ENCODE data around the gene POLR2L. TPM values are rescaled to one million over a fixed set of nuclear protein-coding genes. Genes with fewer than 3 reads are reported as not detected.

The POLR2L gene
- total RNA-seq, 1 experiment from 2014 or later: 211 TPM

DNA sequence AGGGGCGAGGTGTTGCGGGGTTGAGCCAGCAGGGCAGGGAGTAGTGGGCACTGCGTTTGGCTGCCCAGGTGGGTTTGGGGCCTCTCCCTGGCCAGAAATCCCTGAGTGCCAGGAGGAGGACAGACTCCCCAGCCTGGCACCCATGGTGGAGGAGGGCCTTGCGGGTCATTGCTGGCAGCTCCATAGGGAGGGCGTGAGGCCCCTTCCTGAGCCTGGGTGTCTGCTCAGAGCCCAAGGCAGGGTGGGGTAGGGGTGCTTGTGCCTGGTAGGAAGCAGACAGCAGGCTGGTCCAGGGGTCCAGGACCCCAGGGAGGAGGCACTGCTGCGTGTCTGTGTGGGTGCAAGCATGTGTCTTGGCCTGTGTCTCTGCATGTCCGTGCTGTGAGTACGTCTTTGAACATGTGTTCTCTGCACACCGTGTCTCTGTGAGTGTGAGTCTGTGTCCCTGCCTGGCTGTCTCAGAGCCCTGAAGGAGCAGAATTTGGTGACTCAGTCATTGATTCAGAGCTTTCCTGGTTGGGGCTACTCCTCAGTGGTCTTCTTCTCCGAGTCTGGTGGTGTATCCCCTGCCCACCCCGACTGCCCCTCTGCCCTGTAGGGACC is 4.3 kb upstream of the POLR2L start (continued):
- no peak for TF ChIP-seq ZBTB33 (IDR thresholded peaks at IDR 0.05; ENCODE audit: extremely low read depth, insufficient replicate concordance, low read length)
- no peak for TF ChIP-seq EZH2 (IDR thresholded peaks at IDR 0.05)

DNA sequence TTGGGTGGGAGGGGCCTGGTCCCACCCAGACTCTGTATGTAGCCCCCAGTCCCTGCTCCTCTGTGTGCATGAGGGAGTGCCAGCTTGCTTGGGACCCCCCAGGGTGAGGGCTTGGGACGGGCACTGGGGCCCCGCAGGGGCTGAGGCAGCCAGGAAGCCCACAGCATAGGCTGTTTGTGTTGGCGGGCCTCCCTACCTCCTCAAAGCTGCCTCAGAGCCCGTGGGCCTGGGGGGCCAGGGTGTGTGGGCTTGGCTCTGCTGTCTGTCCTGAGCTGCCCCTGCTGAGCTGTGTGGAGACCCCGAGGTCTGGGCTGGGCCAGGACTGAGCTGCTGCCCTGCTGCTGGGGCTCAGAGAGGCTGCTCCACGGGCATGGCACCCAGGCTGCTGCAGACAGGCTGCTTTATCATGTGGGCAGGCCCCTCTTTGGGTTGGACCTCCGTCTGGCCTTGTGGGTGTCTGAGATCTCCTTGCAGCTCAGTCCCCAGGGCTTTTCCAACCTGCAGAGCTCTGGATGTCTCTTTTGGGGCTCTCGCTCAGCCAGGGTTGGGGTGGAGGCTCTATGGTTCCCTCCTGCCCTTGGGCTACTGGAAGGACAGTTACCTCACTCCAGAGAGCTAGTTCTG is 3.7 kb upstream of the POLR2L start:
- Histone ChIP-seq H2AFZ (ENCODE audit: low read depth, low read length, poor library complexity, severe bottlenecking) (no peak overlapping the region), H3K4me2 (ENCODE audit: low read length) (no peak overlapping the region), H3K27me3 (ENCODE audit: insufficient read depth, low read length) (no peaks in the 10 kb centered on the region), H3K27ac (ENCODE audit: low read depth, low read length) (peak overlapping the region; percentile 37; the same call in 1 of the 2 replicates), H3K4me3 (replicated peaks in 1 of 2; ENCODE audit: low read depth in 1 of 2, low read length in 2 of 2) (no peak overlapping the region), H3K36me3 (ENCODE audit: control insufficient read depth in 1 of 2, insufficient read depth in 2 of 2, low read length in 2 of 2) (peaks cover 0 to 2% of the 10 kb centered on the region in 2 experiments; a peak in 1 of 4 replicates), H3K9me2 (ENCODE audit: insufficient read depth) (no peaks in the 10 kb centered on the region), H3K9ac (ENCODE audit: low read length) (no peak overlapping the region), H3K4me1 (ENCODE audit: control insufficient read depth in 1 of 2, insufficient read depth in 2 of 2, low read length in 2 of 2) (peaks cover 20 to 43% of the 10 kb centered on the region in 2 experiments), H3K9me3 (ENCODE audit: control insufficient read depth in 1 of 2, insufficient read depth in 1 of 2, low read depth in 1 of 2, low read length in 2 of 2) (no peaks in the 10 kb centered on the region), H3K79me2 (ENCODE audit: insufficient read depth, low read length) (peaks cover 30% of the 10 kb centered on the region), H4K20me1 (ENCODE audit: insufficient read depth) (peaks cover 2% of the 10 kb centered on the region; the same call in 1 of the 2 replicates)
- ChIA-PET RAD21 (ENCODE audit: low non-redundant PET in 1 of 2, low total read pairs in 2 of 2, uncharacterized antibody in 2 of 2, unreplicated experiment in 2 of 2) (interaction anchor here in 1 of 2 experiments (0.8 kb wide), 1 partner anchor 16 kb away, joined by 3 read pairs; no protein-coding TSS in a partner anchor), CTCF (no interaction called here), POLR2A (interaction anchor here (0.7 to 1.4 kb wide), 4 partner anchors 9 to 27 kb away, joined by 3 to 4 read pairs (median 4); no protein-coding TSS in a partner anchor)
- no TSS peak for BruUV-seq (replicated peaks)
- DNase-seq (ENCODE audit: low read depth, low spot score): no peak
- no peak for ATAC-seq
- intact Hi-C loops (cut with micrococcal nuclease): no loop called here
- TF ChIP-seq ZNF274 (IDR thresholded peaks at IDR 0.05; ENCODE audit: low read depth, low read length) (no peak), MAX (IDR thresholded peaks at IDR 0.05) (no peak), EZH2 (IDR thresholded peaks at IDR 0.05) (no peak), EZH2phosphoT487 (IDR thresholded peaks at IDR 0.05; ENCODE audit: borderline replicate concordance) (no peak), SIN3A (IDR thresholded peaks at IDR 0.05; ENCODE audit: low read depth) (no peak), YY1 (IDR thresholded peaks at IDR 0.05; ENCODE audit: extremely low read depth, insufficient replicate concordance, low read depth, low read length) (no peak), POLR2AphosphoS5 (IDR thresholded peaks at IDR 0.05; ENCODE audit: low read depth, low read length) (no peak)
- TF ChIP-seq, protein P1, sequence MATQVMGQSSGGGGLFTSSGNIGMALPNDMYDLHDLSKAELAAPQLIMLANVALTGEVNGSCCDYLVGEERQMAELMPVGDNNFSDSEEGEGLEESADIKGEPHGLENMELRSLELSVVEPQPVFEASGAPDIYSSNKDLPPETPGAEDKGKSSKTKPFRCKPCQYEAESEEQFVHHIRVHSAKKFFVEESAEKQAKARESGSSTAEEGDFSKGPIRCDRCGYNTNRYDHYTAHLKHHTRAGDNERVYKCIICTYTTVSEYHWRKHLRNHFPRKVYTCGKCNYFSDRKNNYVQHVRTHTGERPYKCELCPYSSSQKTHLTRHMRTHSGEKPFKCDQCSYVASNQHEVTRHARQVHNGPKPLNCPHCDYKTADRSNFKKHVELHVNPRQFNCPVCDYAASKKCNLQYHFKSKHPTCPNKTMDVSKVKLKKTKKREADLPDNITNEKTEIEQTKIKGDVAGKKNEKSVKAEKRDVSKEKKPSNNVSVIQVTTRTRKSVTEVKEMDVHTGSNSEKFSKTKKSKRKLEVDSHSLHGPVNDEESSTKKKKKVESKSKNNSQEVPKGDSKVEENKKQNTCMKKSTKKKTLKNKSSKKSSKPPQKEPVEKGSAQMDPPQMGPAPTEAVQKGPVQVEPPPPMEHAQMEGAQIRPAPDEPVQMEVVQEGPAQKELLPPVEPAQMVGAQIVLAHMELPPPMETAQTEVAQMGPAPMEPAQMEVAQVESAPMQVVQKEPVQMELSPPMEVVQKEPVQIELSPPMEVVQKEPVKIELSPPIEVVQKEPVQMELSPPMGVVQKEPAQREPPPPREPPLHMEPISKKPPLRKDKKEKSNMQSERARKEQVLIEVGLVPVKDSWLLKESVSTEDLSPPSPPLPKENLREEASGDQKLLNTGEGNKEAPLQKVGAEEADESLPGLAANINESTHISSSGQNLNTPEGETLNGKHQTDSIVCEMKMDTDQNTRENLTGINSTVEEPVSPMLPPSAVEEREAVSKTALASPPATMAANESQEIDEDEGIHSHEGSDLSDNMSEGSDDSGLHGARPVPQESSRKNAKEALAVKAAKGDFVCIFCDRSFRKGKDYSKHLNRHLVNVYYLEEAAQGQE (IDR thresholded peaks at IDR 0.05; ENCODE audit: low read depth): no peak
